Measurements from ENCODE around the gene GPR135. TPM values are rescaled to one million over a fixed set of nuclear protein-coding genes. Genes with fewer than 3 reads are reported as not detected.

Gene GPR135
- polyA plus RNA-seq, 1 of the 3 experiments (the other 2 are of a cell fraction) = 2.1 TPM

- Histone ChIP-seq H3K4me2 (peak within 1 kb of the TSS; percentile 77), H3K9me2 (no peaks in the 10 kb centered on the region; the same call in 1 of the 2 replicates), H4K20me1 (ENCODE audit: insufficient read depth) (0 out of 2 replicates have a peak, but pooled peaks cover 9% of the 10 kb centered on the region), H3K4me1 (ENCODE audit: control insufficient read depth in 1 of 2, insufficient read depth in 2 of 2, low read depth in 1 of 2, low read length in 1 of 2) (peaks cover 12 to 26% of the 10 kb centered on the region in 2 experiments; a peak in 3 of 4 replicates), H3K9me3 (no peaks in the 10 kb centered on the region), H3K36me3 (replicated peaks in 1 of 2; ENCODE audit: control insufficient read depth in 1 of 2, insufficient read depth in 2 of 2, low read length in 1 of 2) (peaks cover 30 to 41% of the 10 kb centered on the region in 2 experiments), H3F3A (replicated peaks; ENCODE audit: insufficient read depth) (peaks cover 26% of the 10 kb centered on the region), H3K4me3 (ENCODE audit: low read depth in 2 of 2, low read length in 1 of 2) (peak within 1 kb of the TSS; percentile 68 to 89), H3K79me2 (ENCODE audit: insufficient read depth) (peaks cover 95% of the 10 kb centered on the region), H3K27ac (ENCODE audit: low read depth in 2 of 2, low read length in 1 of 2) (peak within 1 kb of the TSS; percentile 97 to 99), H3K9ac (peak within 1 kb of the TSS; percentile 95), H3K27me3 (ENCODE audit: insufficient read depth) (no peaks in the 10 kb centered on the region), H2AFZ (ENCODE audit: low read depth) (peak within 1 kb of the TSS; percentile 67)
- peak; percentile 98 for DNase-seq
- CTCF ChIA-PET = interaction anchor here (0.6 to 3.4 kb wide), 16 partner anchors 10 to 414 kb away, joined by 3 to 27 read pairs (median 4); partner anchors contain the start of genes CCDC175 and GPR135
- POLR2A ChIA-PET = interaction anchor here (0.5 to 2.0 kb wide), 7 partner anchors 10 to 1057 kb away, joined by 3 to 17 read pairs (median 3); partner anchors contain the start of genes CCDC175, DAAM1, GPR135 and KIAA0586
- WGBS (ENCODE audit: low lambda C conversion rate) = 3% methylated on average over 7 of the region's 92 CpGs
- TF ChIP-seq MEF2A (IDR thresholded peaks at IDR 0.05; ENCODE audit: borderline replicate concordance, low read depth) = no peak
- no peak for TF ChIP-seq GATA2 (CRISPR knock-in tag; IDR thresholded peaks at IDR 0.05)
- TF ChIP-seq FOXM1 (IDR thresholded peaks at IDR 0.05; ENCODE audit: low read depth) = no peak
- peak; percentile 94 for TF ChIP-seq MAX (IDR thresholded peaks at IDR 0.05; ENCODE audit: low read depth)
- no peak for TF ChIP-seq NRF1 (IDR thresholded peaks at IDR 0.05; ENCODE audit: low read depth, low read length)
- TF ChIP-seq JUND (IDR thresholded peaks at IDR 0.05) = no peak
- TF ChIP-seq IRF3 (IDR thresholded peaks at IDR 0.05; ENCODE audit: low read depth, low read length) = no peak
- peak; percentile 21; the same call in 1 of the 2 replicates for TF ChIP-seq REST (IDR thresholded peaks at IDR 0.05; ENCODE audit: low read depth, low read length)
- no peak for TF ChIP-seq RCOR1 (IDR thresholded peaks at IDR 0.05; ENCODE audit: low read length)
- peak; percentile 71 for TF ChIP-seq GABPA (IDR thresholded peaks at IDR 0.05; ENCODE audit: low read depth)
- TF ChIP-seq RXRA (IDR thresholded peaks at IDR 0.05; ENCODE audit: borderline replicate concordance, low read depth) = no peak
- TF ChIP-seq PBX3 (IDR thresholded peaks at IDR 0.05) = peak; percentile 3; the same call in 1 of the 2 replicates
- no peak for TF ChIP-seq ZBTB33 (IDR thresholded peaks at IDR 0.05; ENCODE audit: borderline replicate concordance, low read depth)
- peak; percentile 67 for TF ChIP-seq CTCF (IDR thresholded peaks at IDR 0.05)
- TF ChIP-seq TAF1 (IDR thresholded peaks at IDR 0.05; ENCODE audit: borderline replicate concordance, low read depth, low read length) = peak; percentile 56; the same call in 1 of the 2 replicates
- TF ChIP-seq MXI1 (IDR thresholded peaks at IDR 0.05; ENCODE audit: low read depth, low read length) = peak; percentile 96
- TF ChIP-seq CHD2 (IDR thresholded peaks at IDR 0.05; ENCODE audit: low read length, partially characterized antibody) = peak; percentile 55
- 0 out of 2 replicates have a peak, but pooled peaks have one; percentile 9 for TF ChIP-seq YY1 (IDR thresholded peaks at IDR 0.05; ENCODE audit: low read depth)
- TF ChIP-seq EZH2phosphoT487 (IDR thresholded peaks at IDR 0.05; ENCODE audit: borderline replicate concordance, low read depth) = no peak
- no peak for TF ChIP-seq RAD21 (IDR thresholded peaks at IDR 0.05; ENCODE audit: low read length)
These were observed 18.8 kb upstream of the GPR135 start, which contains the start of the genes JKAMP and L3HYPDH for GRCh38 chr14:59483819-59484638. Gene JKAMP, plus strand, starts transcription at chr14:59484517. Its CDS starts 73 bp downstream, at chr14:59484590. Gene L3HYPDH, minus strand, starts transcription at chr14:59484408. Its CDS starts 92 bp downstream, at chr14:59484316.

Data from SK-N-SH (cell line).